ENCODE data around the gene ARF1.

ARF1 gene

DNA sequence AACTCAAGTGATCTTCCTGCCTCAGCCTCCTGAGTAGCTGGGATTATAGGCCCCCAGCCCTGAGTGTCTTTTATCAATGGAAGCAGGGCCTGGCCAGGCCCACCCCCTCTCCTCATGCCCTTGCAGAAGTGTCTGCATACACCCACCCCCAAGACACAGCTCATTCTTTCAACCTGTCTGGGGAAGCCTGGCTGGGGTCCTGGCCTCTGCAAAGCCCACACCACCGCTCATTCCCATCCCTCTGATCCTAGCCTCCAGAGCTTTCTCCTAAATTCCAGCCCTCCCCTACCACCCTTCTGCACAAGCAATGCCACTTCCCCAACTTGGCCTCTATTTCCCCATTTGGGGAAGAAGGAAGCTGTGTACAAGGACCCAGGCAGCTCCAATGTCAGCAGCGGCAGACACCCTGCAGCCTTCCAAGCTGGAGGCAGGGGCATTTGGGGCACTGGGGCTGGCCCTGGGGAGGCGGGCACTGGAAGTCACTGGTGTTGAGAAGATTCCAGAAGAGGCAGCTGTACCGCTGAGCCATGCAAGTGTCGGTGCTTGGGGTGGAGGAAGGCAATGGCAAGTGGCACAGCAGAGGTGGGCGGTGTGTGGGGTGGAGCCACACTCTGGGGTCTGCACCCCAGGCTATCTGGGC is 33.7 kb upstream of the ARF1 start:
- DNase-seq (ENCODE audit: low read depth in 4 of 4, low spot score in 1 of 4): no peak

- DNase-seq (ENCODE audit: low read depth in 4 of 4, low spot score in 1 of 4): no peak
These were observed 31.8 kb upstream of the ARF1 start for GRCh38 chr1:228050571-228051231.

- DNase-seq (ENCODE audit: low read depth in 4 of 4, low spot score in 1 of 4): no peak
These were observed 24.1 kb upstream of the ARF1 start for GRCh38 chr1:228058172-228058948.

DNA sequence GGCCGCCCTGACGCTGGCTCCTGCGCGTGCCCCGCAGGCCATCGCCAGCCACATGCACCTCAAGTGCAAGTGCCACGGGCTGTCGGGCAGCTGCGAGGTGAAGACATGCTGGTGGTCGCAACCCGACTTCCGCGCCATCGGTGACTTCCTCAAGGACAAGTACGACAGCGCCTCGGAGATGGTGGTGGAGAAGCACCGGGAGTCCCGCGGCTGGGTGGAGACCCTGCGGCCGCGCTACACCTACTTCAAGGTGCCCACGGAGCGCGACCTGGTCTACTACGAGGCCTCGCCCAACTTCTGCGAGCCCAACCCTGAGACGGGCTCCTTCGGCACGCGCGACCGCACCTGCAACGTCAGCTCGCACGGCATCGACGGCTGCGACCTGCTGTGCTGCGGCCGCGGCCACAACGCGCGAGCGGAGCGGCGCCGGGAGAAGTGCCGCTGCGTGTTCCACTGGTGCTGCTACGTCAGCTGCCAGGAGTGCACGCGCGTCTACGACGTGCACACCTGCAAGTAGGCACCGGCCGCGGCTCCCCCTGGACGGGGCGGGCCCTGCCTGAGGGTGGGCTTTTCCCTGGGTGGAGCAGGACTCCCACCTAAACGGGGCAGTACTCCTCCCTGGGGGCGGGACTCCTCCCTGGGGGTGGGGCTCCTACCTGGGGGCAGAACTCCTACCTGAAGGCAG is 23.4 kb upstream of the ARF1 start:
- DNase-seq (ENCODE audit: low read depth in 4 of 4, low spot score in 1 of 4): no peak

GRCh38 chr1:228059634-228060457 is 22.7 kb upstream of the ARF1 start:
- DNase-seq (ENCODE audit: low read depth in 4 of 4, low spot score in 1 of 4): peak in 2 of 4 experiments; percentile 37 to 70

- DNase-seq (ENCODE audit: low read depth in 4 of 4, low spot score in 1 of 4): no peak
These were observed 21.9 kb upstream of the ARF1 start for GRCh38 chr1:228060458-228061190.

- no peak for DNase-seq (ENCODE audit: low read depth in 4 of 4, low spot score in 1 of 4)
These were observed 21.0 kb upstream of the ARF1 start for GRCh38 chr1:228061411-228062084.

GRCh38 chr1:228062085-228062791 is 20.3 kb upstream of the ARF1 start:
- DNase-seq (ENCODE audit: low read depth in 4 of 4, low spot score in 1 of 4): no peak

- no peak for DNase-seq (ENCODE audit: low read depth in 4 of 4, low spot score in 1 of 4)
These were observed 19.7 kb upstream of the ARF1 start for GRCh38 chr1:228062812-228063211.

DNA sequence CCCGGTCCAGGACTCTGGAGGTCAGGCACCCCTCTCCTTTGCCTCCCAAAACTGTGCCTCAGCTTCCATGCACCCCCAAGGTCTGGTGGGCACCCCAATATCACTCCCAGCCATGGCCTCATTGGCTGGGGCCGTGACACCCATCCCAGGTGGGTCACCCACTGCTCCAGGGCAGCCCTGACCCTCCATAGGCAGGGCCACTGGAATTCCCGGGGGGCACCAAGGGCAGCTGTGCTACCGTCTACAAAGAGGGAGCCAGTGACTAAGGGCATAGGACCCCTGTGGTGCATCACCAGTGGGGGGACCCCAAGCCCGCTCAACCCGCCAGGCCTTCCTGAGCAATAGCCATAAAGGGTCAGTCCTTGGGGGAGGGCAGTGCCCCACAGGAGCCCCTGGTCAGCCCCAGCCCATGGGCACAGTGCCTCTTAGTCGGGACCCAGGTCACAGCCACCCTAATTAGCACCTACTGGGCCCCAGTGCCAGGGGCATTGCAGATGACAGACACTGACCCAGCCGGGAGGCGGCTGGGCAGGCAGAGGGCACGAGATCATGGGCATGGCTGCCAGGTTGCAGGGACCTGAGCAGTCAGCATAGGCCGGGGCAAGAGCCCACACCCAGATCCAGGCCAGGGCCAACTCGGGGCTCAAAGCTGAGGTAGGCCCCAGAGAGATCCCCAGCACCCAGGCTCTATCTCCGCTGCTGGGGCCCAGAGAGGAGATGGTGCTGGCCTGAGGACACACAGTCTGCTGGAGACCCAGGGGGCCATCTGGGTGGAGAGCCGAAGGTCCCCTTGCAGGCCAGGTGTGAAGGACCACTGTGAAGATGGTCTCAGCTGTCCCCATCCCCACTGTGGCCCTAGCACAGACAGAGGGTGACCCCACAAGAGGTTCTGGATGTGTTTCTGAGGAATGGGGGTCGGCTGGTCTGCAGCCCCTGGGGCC is 19.0 kb upstream of the ARF1 start:
- DNase-seq (ENCODE audit: low read depth in 4 of 4, low spot score in 1 of 4): no peak

DNA sequence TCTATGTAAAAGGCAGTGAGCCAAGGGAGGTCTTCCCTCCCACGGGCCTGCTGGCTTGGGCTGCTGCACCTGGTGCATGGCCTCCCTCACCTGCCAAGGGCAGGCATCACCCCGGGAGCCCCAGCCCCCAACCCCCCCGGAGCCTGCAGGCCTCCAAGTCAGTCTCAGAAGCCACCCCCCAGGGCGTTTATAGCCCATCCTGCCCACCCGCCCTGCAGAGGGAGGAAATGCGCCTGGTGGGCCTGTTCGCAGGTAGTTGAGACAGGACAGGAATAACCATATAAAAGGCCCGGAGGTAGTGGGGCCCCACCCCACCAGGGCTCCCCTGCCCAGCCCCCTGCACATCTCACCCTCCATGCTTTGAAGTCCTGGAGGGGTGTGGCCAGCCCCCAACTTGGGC is 18.2 kb upstream of the ARF1 start:
- no peak for DNase-seq (ENCODE audit: low read depth in 4 of 4, low spot score in 1 of 4)

DNA sequence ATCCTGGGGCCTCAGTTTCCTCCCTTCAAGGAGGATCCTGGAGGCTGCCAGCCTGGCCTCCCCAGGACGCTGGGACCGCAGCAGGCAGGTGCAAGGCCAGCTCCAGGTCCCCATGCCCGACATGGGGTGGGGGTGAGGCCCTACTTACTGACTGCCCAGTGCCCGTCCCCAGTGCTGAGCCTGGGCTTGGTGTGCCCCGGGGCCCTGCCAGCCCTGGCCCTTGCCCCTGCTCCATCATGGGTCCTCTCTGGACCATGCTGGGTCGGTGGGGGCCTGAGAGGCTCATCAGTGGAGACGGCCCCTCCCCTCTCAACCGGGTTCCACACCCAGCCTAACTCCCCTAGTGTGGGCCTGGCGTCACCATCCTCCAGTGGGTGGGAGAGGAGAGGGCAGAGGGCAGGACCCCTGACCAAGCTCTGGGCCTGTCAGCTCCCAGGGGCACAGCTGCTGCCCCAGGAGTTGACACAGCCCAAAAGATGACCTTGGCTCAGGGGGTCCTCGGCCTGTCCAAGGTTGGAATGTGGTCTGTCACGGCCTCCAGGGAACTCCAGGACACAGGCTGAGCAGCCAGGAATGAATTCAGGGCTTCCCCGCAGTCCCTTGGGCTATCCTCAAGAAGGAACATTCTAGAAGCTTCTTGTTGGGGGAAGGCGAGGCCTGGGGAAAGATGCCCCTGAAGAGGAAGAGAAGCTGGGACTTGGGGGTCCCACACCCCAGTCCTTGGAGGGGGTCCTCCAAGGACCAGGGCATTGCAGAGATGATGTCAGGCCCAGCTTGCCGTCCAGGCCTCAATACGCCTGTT is 17.6 kb upstream of the ARF1 start:
- DNase-seq (ENCODE audit: low read depth in 4 of 4, low spot score in 1 of 4): no peak

- DNase-seq (ENCODE audit: low read depth in 4 of 4, low spot score in 1 of 4): no peak
These were observed 16.8 kb upstream of the ARF1 start for GRCh38 chr1:228065543-228066347.

DNA sequence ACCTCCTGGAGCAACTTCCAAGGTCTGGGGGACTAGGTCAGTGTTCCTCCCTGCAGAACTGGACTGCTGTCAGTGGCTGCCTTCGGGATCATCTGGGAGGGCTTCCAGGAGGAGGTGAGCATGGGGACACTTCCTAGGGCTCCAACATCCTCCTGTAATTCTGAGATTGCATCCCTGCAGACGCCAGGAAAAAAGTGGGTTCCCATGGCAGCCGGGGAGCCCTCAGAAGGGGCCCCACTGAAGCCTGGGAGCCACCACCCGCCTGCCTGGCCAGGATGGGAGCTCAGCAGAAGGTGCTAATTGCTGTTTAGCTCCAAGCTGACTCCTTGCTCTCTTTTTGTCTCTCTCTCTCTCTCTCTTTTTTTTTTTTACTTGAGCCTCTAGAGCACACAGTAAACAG is 16.1 kb upstream of the ARF1 start:
- DNase-seq (ENCODE audit: low read depth in 4 of 4, low spot score in 1 of 4): no peak

GRCh38 chr1:228066891-228067654 is 15.4 kb upstream of the ARF1 start:
- no peak for DNase-seq (ENCODE audit: low read depth in 4 of 4, low spot score in 1 of 4)
